Measurements from ENCODE around the gene KLF13.

KLF13 gene

DNA sequence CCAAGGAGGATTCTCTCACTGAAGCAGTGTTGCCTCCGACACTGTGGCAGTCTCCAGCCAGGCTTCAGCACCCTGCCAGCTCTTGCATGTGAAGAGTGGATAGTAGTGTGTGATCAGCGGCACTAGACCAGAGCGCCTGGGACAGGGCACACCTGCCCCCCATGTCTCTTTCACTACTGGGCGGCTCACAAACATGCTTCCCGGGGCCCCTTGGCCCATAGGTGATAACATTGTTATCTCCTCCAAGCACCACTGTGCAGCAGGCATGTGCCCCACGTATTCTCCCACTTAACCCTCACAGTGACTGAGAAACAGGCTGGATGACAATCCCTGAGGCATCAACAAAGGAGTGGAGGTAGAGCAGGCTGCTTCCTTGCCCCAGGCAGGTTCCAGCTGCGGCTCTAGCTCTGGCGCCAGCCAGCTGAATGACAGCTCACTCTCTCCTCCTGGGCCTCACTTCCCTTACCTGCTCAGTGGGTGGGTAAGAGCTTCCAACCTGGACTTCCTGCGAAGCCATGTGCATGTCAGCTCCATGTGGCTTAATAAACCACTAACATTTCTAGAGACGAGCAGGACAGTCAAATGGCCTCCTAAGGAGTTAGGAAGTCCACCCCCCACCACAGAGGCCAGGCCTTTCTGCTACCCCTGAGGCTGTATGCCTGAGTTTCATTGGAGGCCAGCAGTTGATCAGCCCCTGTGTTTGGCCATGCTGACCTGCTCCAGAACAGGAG is 37.8 kb downstream of the KLF13 start:
- no peak for DNase-seq (ENCODE audit: low spot score)

GRCh38 chr15:31365032-31365654 is 38.5 kb downstream of the KLF13 start:
- DNase-seq (ENCODE audit: low spot score) = no peak

GRCh38 chr15:31365655-31366127 is 39.1 kb downstream of the KLF13 start:
- no peak for DNase-seq (ENCODE audit: low spot score)

DNA sequence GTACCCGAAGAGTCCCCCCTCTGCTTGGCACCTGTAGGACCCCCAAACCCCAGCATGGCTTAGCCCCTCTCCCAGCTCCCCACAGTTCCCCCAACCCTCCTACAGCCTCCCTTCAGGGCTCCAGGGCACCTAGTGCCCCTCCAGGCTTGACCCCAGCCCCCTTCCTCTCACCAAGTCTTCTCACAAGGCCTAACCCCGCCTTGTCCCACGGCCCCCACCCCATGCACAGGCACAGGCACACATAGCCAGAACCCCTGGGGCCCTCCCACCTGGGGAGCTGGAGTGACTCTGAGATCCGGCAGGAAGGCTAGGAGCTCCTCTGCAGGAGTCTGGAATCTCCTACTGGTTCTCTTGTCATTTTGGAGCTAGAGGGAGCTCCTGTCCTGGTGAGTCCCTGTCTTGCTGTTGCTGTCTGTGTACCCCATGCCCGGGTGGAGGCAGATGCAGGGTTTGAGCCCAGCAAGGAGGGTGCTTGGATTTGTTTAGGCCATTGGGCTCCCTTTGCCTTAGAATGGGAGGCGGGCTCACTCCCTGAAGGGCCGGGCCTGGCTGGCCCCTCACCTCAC is 39.6 kb downstream of the KLF13 start:
- no peak for DNase-seq (ENCODE audit: low spot score)

DNA sequence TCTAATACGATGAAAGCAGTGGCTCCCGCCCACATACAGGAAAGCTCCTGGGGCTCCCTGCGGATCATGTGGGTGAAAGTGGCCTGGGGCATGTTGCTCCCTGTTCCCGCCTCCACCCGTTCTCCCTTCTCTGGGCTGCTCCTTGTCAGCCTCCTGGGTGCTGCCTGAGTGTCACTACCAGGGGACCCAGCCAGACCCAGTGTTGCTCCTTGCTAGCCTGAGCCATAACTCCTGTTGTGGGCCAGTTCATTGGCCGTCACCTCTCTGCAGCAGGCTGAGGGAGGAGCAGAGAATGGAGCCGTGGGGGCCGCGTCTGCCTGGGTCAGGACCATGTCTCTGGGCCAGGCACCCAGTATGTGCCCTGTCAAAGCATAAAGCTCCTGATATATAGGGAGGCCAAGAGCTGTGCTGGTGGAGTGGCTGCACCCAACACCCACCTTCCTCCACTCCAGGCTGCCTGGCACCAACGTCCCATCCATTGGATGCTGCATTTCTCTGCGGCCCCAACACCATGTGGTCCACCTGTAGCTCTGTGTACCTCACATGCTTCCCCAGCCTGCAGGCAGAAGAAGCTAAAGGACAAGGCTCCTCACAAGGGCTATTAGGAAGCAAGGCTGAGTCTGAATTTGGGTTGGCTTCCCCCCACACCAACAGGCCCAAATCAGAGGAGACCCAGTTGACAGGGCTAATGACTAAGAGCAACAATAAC is 40.5 kb downstream of the KLF13 start:
- no peak for DNase-seq (ENCODE audit: low spot score)

GRCh38 chr15:31367730-31368344 is 41.2 kb downstream of the KLF13 start:
- DNase-seq (ENCODE audit: low spot score) = no peak

- no peak for DNase-seq (ENCODE audit: low spot score)
Measured at GRCh38 chr15:31369727-31370126, 43.1 kb downstream of the KLF13 start.

GRCh38 chr15:31371520-31372240 is 45.0 kb downstream of the KLF13 start:
- no peak for DNase-seq (ENCODE audit: low spot score)

GRCh38 chr15:31372635-31373091 is 46.0 kb downstream of the KLF13 start:
- DNase-seq (ENCODE audit: low spot score) = peak; percentile 56

- no peak for DNase-seq (ENCODE audit: low spot score)
Measured at GRCh38 chr15:31373096-31373865, 46.6 kb downstream of the KLF13 start.

- DNase-seq (ENCODE audit: low spot score) = no peak
Measured at GRCh38 chr15:31373970-31374369, 47.3 kb downstream of the KLF13 start.

- no peak for DNase-seq (ENCODE audit: low spot score)
Measured at GRCh38 chr15:31374489-31374888, 47.9 kb downstream of the KLF13 start.

- DNase-seq (ENCODE audit: low spot score) = no peak
Measured at GRCh38 chr15:31374986-31375385, 48.4 kb downstream of the KLF13 start.

DNA sequence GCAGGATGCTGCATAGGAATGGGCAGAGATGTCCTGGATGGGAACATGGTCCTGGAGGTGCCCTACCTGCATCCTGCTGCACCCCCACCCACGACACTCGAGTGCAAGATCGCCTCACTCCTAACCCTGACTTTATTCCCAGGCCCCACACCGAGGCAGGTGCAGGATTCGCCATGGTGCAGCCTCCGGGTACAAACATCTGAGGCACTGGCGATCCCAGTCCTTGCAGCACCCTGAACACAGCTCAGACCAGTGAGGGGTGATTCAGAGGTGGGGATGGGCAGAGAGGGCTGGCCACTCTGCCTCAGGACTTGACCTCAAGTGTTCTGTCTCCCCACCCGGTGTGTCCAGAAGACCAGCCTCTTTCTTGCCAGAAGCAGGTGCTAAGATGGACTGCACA is 49.1 kb downstream of the KLF13 start:
- DNase-seq (ENCODE audit: low spot score) = no peak

DNA sequence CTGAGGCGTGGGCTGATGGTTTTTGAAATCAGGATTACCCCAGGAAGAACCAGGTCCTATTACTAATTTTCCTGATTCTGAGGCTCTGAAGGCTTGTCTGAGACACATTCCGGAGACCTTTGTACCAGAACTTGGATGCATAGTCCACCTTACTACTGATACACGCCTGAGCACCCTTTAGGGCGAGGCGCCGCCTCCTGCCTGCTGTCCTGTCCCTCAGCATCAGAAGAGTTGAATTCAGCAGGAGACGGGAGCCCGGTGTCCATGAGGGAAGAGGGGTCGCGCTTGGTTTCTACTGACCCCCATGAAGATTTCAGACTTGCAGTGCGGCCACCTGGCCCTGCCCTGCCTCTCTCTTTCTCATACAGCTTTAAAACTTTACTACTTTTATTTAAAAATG is 49.9 kb downstream of the KLF13 start:
- no peak for DNase-seq (ENCODE audit: low spot score)

GRCh38 chr15:31377030-31377429 is 50.4 kb downstream of the KLF13 start:
- DNase-seq (ENCODE audit: low spot score) = no peak

- DNase-seq (ENCODE audit: low spot score) = no peak
Measured at GRCh38 chr15:31378363-31378903, 51.8 kb downstream of the KLF13 start.

DNA sequence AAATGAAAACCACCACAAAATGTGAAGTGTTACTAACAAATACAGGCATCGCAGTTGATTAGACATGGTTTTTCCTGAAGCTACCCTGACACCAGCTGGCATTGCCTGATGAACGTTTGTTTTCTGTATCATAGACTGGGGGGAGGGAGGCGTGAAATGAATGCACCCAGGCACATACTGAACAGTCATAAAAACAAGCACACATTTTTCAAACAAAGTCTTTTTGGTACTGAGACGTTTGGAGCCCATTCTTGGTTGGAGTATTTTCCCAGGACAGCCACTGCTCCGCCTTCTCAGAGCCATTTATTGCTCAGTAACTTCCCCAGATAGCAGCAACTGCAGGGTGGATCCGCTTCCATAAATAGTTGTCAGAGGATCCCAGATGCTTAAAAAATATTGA is 52.4 kb downstream of the KLF13 start:
- DNase-seq (ENCODE audit: low spot score) = no peak

DNA sequence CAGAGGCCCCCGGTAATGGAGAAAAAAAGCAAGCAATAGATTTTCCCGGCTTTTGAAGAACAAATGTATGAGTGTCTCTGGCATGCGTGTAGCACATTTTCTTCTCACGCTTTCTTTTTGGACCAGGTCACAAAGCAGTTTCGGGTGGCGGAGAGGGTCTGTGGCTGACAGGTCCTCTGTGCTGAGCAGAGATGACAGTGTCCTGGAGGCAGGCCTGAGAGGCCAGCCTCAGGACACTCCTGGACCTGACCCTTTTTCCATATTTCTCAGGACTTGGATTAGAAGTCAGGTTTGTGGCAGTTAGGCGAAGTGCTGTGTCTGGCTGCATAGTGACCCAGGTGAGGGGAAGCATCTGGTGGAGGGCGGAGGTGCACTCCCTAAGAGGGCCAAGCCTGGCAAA is 52.9 kb downstream of the KLF13 start:
- no peak for DNase-seq (ENCODE audit: low spot score)
